Medulla oblongata (tissue), 1 donor: ENCODE results near the gene TCF4.

Experiments
- DNase-seq: peaks from one replicate; pipeline ENCODE4 v3.0.0-alpha.2; 2015; ENCODE audit errors: extremely low spot score

The TCF4 gene

DNA sequence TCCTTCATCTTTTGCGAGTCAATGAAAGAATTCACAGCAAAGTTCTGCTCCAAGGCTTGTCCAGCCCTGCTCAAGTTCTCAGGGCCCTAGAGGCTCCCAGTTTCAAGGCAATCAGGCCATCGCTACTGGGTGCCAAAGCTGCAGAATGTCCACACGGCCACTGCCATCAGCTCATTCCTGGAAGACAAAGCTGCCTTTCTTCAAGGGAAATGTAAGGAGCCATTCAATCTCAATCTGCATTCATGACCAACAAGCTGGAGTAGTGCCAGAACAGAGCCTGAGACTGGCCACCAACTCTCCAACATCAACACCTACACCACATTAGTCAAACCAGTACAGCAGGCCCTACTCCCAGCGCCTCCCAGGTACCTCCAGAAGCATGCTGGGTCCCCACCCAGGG is 202.2 kb downstream of the TCF4 start:
- DNase-seq: peak; percentile 86

DNA sequence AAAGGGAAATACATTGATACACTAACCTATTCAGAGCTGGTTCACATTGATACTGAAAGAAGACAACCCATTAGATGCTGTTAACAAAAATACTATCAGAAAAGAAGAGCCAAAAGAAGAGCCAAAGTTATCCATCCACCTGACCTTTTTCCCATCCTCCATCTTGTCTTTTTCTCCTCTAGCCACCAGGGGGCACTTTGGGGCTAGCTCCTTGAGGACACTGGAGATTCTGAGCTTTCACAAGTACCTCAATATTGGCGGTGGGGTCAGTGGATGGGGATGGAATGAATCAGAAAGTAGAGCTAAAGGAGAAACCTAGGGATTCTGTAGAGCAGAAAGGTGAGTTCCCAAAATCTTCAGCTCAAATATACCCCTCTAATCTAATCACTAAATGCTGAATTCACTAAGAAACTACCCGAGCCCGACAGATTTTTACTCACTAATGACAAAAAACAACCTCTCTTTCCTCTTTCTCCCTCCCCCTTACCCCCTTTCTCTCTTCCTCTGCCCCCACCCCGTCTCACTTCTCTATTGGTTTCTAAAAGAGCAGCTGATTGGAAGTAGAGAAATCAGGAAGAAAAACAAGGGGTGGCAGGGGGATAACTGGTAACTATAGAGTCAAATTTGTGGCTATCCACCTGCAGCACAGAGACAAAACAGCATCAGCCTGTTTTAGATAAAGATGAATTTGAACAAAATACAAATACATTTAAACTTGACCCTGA is 203.3 kb downstream of the TCF4 start:
- DNase-seq: no peak

DNA sequence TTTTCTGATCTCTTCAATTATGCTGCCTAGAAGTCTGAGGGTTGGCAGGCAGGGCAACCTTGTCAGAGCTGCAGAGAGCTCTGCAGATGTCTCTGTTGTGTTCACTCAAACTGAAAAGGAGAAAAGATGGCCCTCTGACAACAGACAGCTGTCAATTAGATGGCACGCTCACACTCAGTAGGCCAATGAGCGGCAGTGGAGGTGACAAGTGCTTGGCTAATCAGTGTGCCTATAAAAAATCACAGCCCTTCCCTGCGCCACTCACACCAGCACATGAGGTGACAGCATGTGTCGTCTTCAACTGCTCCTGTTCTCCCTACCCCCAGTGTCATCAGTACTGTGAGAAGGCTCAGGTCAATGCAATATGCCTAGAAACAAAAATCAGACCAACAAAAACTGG is 203.9 kb downstream of the TCF4 start:
- no peak for DNase-seq

DNA sequence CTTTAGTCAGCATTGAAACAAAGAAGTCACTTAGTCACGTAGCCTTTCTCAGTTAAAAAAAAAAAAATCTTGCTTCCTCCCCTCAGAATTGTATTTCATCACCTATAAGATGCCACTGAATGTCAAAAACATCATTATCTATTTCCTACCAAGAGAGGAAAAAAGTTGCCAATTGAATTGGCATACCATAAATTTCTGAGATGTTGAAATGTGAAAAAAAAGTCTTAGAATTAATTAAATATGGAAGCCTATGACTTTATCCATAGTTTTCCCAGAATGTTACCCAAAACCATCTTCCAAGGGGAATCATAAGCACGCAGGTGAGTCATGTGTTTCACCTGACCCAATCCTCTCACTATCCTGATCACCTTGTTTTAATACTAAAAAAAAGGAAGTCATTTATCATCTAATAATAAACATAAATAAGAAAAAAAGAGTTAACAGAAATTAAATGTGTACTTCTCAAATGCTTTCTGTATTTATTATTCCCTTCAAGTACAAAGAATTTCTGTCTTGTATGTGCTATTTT is 205.7 kb downstream of the TCF4 start:
- DNase-seq: no peak

DNA sequence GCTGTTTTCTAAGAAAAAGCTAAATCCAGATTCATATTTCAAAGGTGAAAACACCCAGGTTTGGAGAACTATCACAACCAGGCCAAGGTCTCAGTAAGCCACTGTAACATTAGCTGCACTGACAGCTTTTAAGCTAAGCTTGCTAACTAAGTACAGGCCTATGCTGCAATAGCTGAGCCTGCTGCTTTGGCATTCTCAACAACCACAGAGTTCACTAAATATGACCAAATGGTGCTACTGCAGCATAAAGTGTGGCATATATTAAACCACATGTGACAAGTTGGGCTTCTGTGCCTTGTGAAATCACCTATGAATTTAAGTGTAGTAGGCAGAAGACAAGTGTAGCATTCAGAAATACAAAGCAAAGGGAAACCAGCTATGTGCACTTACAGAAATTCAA is 206.7 kb downstream of the TCF4 start:
- no peak for DNase-seq

DNA sequence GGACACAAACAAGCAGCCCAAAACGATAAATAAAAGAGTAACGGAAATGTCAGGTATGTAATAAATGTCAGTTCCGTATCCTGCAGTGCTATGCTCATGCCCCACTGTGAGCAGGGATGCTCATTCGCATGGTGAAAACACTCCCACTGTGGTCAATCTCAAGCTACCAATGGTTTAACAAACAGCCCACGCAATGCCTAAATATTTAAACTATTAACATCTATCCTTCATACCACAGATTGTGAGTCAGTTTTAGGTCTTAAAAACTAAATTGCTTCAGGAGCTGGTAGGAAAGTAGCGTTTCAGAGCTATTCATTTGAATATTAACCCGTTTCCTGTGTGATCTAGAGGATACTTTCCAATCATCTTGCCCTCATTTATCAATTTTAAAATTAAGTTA is 207.4 kb downstream of the TCF4 start:
- no peak for DNase-seq

DNA sequence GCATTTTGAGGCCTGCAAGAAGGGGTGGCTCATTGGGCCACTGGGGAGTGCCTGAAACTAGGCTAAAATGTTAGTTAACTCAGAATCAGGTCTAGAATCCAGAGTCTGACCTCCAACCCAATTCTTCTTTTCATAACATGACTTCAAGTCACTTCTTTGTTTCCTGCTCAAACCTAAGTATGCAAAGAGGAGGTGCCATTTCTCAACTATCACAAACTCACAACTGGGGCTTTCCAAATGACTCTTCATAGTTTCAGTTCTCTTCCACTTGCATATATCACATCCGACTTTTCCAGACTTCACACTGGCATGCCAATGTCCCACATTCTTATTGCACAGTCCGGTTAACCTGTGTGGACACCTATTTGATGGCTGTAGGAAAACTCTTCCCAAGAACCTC is 211.6 kb downstream of the TCF4 start:
- no peak for DNase-seq

DNA sequence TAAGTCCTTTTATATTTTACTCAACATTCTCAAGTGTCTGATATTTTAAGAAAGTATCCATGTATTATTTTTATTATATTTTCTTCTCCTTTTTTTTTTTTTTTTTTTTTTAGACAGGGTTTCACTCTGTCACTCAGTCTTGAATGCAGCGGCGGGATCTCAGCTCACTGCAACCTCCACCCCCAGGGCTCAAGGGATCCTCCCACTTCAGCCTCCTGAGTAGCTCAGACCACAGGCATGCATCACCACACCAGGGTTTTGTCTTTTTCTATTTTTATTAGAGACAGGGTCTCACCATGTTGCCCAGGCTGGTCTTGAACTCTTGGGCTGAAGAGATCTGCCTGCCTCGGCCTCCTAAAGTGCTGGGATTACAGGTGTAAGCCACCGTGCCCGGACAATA is 212.1 kb downstream of the TCF4 start:
- no peak for DNase-seq

DNA sequence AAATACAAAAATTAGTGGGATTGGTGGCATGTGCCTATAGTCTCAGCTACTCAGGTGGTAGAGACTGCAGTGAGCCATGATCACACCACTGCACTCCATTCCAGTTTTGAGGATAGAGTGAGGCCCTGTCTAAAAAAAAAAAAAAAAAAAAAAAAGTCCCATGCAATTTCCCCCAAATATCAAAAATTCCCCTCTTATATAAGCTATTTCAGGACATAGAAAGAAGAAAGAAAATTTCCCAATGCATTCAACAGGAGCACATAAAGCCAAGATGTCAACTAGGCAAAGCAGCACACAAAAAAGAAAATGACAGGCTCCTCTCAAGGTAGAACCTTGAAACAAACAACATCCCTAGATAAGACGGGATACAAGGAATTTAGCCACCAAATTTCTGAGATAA is 213.3 kb downstream of the TCF4 start:
- no peak for DNase-seq

DNA sequence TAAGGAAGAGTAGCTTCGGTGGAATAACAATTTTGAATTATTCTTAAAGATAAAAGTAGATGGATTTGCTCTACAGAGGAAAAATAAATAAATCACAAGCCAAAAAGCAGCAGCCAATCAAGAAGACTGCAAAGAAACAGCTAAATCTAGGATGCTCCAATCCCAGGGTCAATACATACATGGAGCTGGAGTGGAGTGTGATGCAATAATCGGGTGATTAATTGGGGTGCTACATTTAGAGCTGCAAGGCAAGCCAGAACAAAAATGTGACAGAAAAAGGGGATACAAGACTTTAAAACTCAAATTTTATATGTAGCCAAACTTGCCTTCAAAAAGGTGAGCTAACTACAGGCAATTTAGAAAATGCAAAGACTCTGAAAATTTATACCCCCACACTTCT is 215.8 kb downstream of the TCF4 start:
- no peak for DNase-seq

DNA sequence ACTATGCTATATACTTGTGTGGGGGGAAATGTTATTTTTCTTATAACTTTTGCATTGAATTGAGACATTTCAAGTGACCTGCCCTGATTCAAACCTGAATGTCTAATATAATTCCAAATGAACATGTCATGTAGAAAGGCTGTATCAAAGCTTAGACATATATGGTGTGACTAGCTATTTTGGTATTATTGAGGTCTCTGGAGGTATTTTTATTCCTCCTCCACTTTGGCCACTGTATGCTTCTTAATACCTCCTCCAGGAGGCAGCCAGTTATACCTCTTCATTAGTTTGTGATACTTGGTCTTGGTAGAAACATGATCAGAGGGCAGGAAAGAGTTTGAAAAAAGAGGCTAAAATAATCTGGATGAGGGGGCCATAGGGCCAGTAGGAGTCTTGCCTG is 217.1 kb downstream of the TCF4 start:
- DNase-seq: no peak

DNA sequence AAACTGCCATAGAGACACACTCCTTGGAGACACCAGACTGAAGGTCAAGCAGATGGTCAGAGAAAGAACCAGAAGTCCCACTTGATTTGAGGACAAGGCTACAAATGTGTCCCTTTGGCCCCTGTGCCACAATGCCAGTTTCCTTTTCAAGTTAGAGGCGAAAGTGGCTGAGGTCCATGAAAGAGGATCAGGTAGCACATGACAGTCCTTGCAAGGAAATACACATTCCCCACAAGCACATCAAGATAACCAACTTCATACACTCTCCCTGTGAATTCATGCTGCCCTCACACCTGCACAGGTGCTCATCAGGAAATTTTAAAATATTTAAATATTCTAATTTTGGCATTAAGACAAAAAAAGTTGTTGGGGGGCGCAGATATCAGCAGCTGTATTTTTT is 218.6 kb downstream of the TCF4 start:
- DNase-seq: no peak

DNA sequence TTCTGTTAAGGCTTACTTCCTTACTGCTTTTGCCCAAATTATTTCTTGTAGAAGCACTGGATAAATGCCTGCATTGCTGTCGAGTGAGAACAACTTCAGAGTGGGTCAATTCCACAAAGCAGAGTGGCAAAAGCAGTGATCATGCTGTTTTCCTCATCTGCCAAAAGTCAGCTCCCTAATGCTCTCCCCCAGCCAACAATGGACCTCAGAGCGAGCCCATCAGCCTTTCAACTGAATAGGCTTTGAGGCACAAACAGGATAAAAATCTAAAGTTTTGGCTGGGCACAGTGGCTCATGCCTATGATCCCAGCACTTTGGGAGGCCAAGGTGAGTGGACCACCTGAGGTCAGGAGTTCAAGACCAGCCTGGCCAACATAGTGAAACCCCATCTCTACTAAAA is 222.7 kb downstream of the TCF4 start:
- DNase-seq: peak; percentile 71

DNA sequence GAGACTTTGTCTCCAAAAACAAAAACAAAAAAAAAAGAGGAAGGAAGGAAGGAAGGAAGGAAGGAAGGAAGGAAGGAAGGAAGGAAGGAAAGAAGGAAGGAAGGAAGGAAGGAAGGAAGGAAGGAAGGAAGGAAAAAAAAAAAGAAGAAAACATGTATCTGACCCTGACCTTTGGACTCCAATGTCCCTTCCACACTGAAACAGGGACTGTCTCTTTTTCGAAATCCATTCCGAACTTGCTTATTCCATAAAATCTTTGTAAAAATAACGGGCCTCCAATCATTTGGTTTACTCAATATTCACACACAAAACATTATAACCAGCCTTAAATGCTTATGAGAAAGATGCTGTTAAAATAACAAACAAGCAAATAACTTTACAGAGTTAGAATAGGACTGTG is 225.7 kb downstream of the TCF4 start:
- no peak for DNase-seq

DNA sequence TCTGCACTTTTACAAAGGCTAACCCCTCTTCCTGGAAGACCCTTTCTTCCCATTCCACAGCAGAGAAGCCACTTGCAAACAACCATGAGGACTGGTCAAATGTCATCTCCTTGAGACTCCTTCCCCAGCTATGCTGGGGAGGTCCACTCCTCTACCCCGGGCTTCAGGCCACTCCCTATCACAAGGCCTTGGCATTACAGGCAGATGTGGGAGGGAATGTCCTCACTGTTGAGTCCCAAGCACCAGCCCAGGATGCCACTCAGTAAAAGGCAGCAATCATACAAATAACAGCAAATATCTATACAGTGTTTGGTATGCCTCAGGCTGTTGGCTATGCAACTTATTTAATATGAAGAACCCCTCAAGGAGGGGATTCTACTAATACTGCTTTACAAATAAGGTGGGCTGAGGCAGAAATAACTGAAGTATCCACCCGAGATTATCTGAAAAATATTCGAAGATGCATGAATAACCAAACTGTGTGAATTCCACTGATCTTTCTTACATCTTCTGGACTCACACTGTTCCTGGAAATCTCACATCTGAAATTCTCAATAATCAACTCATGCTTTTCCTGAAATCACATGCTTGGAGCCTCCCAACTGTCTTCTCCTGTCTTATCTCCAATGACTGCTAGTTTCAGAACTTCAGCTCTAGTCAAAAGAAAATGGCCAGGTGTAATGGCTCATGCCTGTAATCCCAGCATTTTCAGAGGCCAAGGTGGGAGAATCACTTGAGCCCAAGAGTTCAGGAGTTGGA is 226.3 kb downstream of the TCF4 start:
- DNase-seq: no peak

DNA sequence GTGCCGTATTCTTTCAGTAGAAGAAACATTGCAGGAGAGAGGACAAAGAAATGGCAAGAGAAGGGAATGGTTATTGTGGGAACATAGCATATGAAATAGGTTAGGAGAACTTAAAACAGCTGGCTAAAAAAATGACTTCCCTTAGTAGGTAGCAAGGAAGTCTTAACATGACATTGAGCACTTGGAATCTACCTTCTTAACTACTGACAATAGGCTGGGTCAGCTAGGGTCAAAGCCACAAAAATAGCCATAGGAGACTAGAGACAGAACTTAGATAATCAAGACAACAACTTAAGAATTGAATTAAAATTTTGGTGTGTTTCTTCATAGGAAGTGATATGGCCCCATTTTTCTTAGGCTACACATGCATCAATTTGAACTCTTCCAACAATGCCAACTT is 227.9 kb downstream of the TCF4 start:
- DNase-seq: no peak

DNA sequence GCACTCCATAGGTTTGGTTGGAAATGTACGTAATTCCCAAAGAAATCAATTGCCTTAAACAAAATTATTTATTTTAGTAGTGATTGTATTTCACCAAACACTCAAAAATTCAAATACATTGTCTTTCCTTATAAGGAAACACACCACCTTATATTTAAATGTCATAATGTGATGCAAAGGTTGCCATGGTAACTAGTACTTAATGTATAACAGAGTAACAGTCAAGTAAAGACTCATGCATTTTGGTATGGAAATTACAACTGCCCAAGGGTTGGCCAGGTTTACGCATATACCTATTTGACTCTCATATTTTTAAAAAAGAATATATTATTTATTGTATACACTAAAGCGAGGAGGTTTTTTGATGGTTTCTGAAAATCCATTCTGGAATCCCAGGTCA is 231.2 kb downstream of the TCF4 start:
- no peak for DNase-seq

DNA sequence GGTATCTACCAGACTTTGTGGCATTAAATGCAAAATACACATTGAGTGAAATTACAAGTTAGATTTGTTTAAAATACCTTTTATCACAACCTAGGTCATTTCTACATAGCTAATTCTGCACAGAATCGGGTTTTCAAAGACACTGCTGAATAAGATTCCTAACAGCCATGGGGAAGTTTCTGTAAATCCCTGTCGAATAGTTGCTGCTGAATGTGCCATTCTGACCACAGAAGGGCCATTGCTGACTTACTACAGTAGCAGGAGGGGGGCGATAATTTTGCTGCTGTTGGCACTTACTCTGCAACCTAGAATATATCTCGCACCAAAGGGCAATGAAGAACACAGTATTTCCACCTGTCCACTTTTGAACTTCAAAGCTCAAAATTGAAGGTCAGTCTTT is 232.8 kb downstream of the TCF4 start:
- DNase-seq: no peak

DNA sequence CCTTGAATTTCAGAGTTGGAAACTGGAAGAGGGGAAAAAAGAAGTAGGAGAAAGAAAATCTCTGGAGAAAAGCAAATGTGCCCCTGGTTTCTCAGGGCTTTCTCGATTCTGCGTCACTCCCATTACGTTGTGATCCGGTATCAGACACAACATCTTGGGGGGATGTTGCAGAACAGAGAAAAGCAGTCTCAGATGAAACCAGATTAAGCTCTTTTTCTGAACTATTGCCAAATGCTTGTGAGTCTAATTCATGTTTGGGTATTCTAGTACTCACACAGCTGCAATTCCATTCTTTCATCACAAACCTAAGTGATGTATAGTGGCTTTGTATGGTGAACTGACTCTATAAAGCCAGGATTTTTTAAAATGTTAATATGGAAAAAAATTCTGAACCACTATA is 233.2 kb downstream of the TCF4 start:
- DNase-seq: no peak

DNA sequence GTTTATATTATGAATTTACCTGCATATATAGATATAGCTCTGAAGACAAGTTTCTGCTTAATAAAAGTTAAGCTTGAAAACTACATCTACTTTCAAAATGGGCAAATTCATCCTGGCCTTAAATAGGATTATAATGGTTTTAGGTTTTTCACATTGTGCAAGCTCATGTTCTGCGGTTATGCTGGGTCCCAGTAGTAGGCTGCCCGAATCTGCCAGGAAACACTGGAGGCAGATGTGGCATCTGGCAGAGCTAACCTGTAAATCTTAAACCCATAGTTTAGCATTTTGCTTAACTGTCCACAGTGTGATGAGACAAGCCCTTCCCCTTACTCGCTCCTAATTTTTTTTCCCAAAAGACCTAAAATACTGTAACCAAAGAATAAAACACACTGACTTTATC is 234.2 kb downstream of the TCF4 start:
- DNase-seq: no peak

DNA sequence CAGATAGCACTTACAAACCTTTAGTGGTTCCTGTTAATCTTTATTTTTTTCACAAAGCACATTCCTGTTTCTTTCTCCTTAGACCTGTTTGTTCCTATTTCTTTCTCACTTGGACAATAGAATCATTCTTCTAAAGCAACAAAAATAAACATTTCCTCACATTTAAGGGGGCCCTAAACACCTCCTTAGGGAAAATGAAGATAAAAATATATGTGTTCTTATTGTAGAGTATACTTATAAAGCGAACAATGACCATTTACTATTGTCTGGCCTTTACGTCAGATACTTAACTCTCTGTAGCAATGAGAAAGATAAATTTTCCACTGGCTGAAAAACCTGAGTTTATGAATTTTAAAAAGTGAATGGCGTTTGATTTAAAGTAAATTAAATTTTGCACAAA is 234.6 kb downstream of the TCF4 start:
- no peak for DNase-seq

DNA sequence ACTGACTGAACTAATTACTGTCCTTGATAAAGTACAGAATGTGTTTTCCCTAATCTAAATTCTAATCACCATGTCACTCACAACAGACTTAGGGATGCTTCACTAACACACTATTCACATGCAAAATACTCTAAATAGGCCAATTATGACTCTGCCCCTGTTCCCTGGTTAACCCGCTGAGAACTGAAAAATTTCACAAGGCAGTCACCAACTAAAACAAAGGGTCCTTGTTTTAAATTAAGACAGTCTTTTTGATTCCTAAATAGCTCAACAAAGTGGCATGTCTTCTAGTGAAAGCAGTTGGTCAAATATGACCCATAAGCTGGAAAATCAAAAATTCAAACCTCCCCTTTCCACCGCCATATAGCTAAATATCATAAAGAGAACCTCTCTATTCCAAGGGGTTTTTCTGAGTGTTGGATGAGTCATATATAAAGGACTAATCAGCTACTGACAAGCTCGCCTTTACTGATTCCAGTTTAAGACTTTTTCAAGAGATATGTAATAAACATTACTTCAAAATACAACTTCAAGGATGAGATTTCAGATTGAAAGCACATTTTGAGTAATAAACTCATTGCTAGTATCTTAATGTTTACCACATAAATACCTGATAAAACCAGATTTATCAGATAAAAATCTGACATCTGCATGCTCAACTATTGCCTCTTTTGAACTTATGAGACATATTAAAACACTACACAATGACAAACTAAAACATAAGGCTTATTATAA is 235.8 kb downstream of the TCF4 start:
- peak; percentile 80 for DNase-seq

DNA sequence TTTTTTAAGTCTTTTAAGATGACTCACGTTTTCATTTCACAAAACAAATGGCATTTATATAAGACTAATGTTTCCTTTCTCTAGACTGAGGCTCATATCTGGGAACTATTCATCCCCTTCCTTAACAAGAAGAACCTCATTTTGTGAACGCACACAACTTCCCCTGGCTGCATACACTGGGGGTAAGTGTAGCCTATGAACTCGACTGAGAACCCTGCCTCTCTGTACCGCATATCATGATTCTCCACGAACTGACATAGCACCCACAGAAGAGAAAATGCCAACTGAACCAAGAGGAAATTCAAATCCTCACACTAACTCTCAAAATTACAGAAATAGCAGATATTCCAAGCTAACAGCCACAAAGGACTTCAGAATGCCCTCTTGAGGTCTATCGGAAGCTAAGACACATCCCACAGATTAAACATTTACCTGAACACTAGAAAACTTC is 236.7 kb downstream of the TCF4 start:
- DNase-seq: no peak
